HG03108 (cell line): ENCODE data around the gene IL17F.

Source experiments
- ATAC-seq: cut with Tn5 transposase; IDR thresholded peaks from one replicate; pipeline ENCODE4 v1.9.1; 2021; ENCODE audit warnings: moderate library complexity; ENCODE audit not compliant: unreplicated experiment

The IL17F gene

DNA sequence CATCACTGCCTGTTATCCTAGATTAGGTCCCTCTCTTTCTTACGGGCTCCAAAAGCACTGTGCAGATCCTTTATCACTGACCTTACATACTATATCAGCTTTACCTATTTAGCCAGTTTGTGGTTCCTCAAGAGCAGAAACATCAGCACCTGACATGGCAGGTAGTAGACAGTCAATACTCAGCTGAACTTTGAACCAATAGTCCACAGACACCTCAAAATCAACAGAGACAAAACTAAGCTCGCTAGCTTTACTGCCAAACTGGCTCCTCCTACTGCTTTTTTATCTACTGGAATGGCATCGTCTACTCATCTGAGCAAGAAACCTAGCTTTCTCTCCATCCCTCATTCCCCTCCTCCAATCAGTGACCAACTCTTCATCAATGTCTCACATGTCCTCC lies 52.5 kb downstream of the IL17F start:
- no peak for ATAC-seq

DNA sequence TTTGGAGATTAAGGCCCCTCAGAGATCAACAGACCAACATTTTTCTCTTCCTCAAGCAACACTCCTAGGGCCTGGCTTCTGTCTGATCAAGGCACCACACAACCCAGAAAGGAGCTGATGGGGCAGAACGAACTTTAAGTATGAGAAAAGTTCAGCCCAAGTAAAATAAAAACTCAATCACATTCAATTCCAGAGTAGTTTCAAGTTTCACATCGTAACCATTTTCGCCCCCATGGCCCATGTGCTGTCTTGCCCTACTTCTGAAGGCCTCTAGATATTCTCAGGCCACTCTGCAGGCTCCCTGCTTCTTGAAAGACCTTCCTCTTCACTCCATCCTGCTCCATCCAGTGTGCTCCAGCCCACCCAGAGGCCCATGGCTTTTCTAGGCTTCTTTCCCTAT lies 53.9 kb downstream of the IL17F start:
- ATAC-seq: no peak

DNA sequence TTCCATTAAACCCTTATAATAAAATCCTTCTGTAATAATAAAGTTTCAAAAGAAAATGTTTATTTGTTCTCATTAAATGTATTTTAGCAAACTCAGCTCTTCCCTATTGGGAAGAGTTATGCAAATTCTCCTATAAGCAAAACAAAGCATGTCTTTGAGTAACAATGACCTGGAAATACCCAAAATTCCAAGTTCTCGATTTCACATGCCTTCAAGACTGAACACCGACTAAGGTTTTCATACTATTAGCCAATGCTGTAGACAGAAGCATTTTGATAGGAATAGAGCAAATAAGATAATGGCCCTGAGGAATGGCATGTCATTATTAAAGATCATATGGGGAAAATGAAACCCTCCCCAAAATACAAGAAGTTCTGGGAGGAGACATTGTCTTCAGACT lies 54.3 kb downstream of the IL17F start:
- no peak for ATAC-seq

DNA sequence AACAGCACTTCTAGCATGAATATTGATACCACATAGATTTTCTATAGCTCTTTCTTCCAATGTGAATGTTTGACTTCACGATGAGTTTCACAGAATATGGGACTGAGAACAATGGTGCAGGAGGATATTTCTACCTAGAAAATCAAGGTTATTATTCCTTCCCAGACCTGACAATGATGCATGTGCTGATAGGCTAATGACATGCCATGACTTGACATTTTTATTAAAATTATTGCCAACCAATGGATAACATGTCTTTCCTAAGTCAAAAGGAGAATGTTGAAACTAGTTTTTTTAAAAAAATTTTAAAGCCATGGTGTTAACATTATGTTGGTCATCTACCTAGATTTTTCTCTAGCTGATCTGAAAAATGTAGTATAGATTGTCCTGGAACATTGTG lies 57.2 kb downstream of the IL17F start:
- ATAC-seq: no peak
